ENCODE measurements around the gene SERBP1.
"Not testable (repeated sequence)": the region's sequence is repeated elsewhere in the genome, so short reads cannot be mapped to it uniquely, and the experiment has no call there.

The SERBP1 gene

DNA sequence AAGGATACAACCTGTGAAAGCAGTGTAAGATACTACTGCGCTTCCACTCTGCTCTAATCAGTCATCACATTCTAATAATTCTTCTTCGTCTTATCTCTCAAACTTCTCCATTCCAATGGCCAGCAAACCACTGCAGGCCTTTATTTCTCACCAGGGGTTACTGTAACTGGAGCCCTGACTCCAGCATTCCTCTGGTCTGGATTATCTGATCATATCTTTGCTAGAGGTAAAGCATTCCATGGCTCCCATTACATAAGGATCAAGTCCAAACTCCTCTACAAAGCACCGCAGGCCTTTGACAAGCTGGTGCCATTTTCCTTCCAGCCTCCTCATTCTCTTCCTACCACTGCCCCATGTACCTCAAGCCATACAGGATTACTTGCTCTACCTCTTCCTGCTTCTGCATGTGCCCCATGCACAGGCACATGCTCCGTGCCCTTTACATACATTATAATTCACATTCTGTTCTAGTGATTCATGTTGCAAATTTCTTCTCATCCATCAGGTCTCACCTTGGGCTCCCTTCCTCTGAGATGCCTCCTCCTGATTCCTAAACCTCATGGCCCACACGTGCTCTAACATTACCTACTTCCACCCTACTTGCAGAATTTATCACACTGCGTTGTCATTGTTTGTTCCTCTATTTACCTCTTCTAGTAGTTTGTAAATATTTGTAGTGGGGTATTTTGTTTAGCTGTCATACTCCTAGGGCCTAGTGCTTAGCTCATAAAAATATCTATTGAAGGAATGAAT lies 9.3 kb upstream of the SERBP1 start:
- DNase-seq, result no peak

DNA sequence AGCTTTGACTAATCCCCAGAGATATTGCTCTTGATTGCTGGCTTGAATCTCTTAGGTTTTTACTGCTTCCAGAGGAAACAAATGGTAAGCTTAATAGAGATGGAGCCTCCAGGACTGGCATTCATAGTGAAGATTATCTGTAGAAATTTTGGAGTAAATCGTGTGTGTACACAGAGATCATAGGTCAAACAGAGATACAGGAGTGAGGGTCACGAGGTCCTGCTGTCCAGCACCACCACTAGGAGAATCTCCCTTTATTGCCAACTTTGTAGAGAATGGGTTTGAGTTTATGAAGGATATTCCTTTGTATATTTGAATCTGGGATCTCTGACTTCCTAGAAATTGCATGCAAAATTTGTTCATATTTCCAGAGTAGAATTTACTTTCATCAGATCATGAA lies 7.8 kb upstream of the SERBP1 start:
- no peak for DNase-seq

DNA sequence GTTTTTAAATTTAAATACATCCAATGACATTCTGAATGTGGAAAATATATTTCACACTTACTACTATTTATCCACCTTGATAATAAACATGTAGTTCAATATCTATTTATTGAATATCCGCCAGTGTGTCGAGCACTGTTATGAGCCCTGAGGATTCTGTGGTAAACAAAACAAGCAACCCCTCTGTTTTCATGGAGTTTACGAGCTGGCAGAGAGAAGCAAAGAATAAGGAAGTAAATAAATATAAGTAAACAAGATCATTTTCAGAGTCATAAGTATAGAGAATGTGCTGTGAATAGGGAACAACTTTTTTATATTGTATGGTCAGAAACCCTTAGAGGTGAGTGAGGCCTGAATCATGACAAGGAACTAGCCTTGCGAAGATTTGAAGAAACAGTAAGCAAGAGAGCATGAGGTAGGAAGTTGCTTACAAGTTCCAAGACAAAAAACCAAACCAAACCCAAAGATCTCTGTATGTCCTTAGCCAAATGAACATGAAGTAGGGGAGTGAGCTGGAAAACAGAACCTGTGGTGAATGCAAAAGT lies 6.4 kb upstream of the SERBP1 start:
- DNase-seq, result no peak

DNA sequence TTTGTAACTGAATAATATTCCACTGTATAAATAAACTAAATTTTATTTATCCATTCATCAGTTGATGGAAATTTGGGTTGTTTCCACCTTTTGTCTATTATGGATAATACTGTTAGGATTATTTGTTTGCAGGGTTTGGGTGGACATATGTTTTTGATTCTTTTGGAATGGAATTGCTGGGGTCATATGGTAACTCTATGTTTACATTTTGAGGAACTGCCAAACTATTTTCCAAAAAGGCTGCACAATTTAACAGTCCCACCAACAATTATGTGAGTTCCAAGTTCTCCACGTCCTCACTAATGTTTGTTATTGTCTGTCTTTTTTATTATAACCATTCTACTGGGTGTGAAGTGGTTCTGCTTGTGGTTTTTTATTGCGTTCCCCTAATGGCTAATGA lies 4.3 kb upstream of the SERBP1 start:
- DNase-seq, result no peak

DNA sequence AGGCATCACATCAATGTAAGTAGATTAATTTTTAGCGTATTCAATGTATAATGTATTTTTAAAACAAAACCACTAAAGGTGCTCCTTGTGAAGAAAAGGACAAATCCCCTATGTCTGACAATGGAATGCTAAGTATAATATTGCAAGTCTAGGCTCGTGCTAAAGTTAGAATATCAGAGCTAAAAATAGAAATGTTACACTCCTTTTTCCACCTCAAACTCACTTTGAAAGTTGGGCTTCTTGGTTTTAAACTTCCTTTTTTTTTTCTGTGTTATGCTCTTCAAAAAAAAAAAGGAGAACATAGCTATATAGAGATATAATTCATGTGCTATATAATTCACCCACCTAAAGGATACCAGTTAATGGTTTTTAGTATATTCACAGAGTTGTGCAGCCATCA lies 3.6 kb upstream of the SERBP1 start:
- no peak for DNase-seq

DNA sequence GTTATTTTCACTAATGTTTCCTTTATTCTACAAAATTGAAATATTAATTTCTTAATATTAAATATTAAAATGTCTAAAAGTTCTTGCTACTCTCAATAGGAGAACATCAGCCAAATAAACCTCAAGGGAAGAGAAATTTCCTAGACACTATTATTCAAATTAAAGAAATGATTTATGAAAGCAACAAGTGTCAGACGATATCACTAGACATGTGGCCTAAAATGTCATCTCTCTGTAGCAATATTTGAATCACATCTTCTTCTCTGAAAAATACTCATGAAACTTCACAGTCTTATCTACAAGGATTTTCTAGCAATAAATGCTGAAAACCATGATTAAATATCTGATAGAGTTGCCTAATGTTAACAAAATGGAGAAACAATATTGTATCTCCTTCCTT lies 2.5 kb upstream of the SERBP1 start:
- DNase-seq, result no peak

DNA sequence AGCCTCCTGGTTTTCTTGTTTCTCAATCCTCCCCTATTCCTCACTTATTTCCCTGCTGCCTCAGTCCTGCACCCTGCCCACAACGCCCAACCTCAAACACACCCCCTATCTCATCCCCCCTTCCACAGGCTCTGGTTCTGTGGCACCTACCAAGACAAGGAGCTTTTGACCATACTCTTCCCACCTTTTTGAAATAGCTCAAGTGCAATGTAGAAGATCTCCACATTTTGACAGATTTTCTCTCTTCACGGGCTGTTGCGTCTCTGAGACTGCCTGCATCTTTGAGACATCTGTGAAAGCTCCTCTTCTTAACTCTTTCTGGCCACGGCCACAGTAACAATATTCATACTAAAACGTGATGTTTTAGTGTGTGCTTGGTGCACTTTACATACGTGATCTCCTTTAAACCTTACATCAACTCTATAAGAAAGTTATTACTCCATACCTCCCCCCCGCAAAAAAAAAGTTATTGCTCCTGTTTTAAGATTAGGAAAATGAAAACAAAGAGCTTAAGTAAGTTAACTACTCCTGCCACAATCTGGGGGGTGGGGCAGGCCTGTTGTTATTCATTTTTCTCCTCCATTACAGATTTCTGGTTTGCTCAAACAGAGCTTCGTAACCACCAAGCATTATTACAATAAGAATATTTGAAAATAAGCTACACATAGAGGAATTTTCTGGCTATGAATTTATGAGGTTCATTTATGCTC lies 1.8 kb upstream of the SERBP1 start:
- DNase-seq, result no peak

DNA sequence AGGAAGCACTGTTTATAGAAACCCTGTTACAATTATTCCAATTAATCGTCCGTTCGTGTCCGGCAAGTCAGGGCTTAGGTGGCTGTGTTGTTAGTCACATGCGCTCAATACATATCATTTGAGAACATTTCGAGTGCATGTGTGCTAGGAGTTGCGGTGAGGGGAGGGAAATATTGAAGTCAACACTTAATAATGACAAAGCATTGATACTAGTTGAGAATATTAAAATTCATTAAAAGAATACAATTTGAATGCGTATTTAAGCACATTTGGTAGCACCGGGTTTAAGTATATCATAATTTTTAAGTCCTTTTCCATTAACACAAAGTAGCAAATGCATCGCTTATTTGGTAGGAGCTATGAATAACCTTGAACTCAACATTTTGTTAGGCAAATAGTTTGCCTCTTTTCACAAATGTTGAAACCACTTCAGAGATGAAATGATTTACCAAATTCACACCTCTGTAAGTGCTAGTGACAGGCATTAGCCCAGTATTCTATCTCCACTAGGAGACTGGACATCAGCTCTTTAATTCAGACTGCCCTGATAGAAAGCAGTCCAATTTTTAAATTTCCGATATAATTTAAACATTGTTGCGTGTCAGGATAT lies 1.1 kb upstream of the SERBP1 start:
- no peak for DNase-seq

DNA sequence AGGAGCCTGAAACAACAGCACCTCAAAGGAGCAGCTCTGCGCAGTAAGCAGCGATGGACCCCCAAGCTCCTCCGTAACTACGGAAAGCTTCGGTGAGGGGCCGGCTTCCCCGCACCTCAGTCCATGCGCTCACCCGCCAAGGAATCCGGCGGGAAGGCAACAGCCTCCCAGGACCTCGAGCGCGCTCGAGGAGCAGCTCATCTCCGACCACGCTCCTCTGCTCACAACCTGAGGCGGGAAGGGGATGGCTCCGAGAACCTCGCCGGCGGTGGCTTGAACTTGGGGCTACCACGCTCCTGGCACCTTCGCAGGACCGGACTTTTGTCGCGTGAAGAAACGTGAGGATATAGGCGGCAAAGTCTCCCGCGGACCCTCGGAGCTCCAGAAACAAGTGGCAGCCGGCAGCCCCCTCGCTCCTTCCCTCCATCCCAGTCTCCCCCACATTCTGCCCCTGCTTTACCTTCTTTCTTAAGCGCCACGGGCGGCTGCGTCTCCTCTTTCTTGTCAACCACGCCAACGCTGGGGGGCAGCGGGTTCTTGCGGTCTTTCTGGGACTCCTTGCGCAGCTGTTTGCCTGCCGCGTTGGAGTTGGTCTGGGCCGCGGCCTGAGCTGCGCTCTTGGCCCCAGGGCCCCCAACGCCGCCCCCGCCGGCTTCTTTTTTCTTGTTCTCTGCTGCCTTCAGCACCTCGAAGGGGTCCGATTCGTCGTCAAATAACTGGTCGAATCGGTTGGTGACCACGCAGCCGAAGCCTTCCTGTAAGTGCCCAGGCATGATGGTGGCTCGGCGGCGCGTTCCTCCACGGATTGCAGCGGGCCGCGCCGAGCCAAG lies 459 bp downstream of the SERBP1 start:
- peak; percentile 24 to 39 for DNase-seq

DNA sequence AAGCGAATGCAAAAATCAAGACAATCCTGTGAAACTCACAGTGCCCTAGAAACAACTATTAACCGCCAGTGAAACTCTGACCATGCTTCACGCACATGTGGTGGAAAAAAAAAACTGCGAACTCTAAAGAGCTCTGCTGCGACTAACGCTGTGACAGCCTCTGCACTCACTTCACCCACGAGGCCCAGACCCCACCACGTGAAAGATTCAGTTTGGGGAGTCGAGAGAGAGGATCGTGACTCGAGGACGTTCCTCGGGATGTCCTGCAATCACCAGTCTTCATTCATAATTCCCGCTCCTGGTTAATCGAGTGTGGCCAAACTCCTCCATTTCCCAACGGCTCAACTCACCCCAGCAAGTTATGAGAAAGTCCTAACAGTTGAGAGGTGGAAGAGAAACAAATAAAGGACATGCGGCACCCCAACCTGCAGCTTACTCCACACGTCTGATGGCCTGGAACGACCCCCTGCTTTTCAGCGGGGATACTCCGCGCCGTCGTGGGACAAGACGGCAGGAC lies 1.1 kb downstream of the SERBP1 start:
- DNase-seq, result peak; percentile 49 to 74

DNA sequence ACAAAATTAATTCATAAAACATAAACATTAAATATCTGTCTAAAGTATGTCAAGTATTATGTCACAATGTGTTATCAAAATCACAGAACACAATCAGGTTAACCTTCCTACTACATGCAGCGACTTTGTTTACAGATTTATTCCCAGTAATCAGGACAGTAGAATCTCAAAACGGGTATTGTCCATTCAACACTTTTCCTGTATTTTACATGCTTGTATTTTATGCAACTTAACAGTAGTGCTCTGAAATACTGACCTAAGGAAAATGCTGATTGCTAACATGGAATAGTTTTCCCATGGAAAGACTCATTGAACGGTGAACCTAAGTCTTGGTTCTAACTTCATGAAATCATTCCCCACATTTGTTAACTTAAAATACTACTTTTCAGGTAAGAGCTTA lies 2.3 kb downstream of the SERBP1 start:
- DNase-seq, result no peak

DNA sequence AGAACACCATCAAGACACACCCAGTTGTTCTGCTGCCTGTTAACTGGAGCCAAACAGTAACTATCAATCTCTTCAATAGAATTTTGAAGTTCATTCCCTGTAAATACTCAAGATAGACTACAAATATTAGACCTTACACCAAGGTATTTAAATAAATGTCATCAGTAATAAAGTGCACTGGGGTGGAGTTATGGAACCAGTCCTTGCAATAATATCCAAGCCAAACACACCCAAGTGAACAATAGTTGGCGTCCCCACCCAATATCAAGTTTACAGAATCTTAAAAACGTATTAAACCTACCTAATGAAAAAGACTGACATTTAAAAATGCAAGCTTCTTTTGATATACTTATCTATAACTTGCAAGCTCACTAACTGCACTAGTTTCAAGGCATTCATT lies 2.7 kb downstream of the SERBP1 start:
- no peak for DNase-seq

DNA sequence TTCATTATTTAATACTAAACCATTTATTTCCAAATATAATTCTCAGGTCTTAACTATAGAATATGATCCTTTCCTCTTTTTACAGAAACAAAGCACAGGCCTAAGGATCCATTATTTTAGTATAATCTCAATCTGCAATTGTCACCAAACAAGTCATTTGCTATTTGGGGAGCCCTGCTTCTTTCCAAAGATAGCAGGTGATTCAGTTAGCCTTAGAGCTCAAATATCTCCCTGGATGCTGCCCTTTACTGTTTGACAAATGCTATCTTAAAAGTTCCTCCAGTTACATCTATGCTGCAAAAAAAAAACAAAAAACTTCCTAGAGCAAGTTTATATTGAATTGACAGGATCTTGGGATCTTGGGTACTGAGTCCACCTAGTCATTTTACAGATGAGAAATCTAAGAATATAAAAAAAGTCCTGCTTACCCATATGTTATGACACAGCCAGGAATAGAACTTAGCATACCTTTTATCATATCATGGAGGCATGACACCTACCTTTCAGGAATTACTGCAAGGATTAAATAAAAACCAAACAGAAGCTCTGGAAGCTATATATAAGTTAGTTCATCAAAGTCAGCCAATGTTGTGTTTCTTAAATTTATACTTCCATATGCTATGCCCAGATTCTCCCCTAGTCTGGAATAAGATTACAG lies 9.2 kb downstream of the SERBP1 start:
- DNase-seq, result no peak

DNA sequence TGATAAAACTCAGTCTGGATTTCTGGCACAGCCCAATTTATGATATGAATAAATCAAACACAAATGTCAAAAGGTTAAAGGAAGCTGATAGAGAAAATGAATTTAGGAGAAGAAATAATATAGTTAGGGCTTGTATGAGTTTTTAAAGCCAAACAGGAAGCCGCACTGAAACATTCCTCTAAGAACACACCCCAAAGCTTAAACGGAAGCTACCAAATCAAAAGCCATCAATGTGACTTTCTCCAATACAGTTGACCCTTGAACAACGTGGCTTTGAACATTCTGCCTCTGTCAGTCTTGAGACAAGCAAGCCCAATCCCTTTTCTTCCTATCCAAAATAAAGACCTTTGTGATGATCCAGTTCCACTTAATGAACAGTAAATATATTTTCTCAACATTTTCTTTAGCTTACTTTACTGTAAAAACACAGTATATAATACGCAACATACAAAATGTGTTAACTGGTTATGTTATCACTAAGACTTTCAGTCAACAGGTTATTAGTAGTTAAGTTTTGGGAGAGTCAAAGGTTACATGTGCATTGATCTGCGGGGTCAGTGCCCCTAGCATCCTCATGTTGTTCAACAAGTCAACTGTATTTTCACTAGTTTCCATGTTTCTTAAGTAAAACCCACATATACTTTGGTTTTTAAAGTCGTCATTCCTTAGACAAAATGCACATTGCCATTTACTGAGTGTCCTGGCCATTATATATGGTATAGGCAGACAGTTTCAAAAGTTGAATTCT lies 11.2 kb downstream of the SERBP1 start:
- no peak for DNase-seq

DNA sequence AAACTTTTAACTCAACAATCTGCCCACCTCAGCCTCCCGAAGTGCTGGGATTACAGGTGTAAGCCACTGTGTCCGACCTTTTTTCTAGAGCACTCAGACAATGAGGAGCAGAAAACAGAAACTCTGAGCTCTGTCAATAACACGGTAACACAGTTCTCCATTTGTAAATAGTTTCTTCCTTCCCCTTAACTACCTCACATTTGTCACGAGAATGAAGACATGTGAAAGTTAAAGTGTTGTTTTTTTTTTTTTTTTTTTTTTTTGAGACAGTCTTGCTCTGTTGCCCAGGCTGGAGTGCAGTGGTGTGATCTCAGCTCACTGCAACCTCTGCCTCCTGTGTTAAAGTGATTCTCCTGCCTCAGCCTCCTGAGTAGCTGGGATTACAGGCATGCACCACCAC lies 12.5 kb downstream of the SERBP1 start:
- DNase-seq, result not testable (repeated sequence)

DNA sequence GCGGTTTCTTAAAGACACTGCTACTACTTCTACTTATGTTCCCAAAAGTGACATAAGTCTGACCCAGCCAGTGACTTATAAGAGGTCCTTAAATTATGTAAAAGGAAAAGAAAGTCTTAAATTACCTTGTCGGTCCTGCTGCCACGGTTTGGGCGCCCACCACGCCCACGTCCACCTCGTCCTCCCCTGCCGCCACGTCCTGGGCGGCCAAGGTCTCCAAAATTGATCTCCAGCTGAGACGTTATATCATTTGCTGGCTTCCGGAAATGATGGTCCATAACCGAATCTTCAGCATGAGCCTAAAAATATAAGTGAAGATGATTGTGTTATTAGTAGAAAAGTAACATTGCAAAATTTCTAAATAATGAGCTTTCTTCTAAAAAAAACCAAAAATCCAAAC lies 15.2 kb downstream of the SERBP1 start:
- DNase-seq, result no peak

DNA sequence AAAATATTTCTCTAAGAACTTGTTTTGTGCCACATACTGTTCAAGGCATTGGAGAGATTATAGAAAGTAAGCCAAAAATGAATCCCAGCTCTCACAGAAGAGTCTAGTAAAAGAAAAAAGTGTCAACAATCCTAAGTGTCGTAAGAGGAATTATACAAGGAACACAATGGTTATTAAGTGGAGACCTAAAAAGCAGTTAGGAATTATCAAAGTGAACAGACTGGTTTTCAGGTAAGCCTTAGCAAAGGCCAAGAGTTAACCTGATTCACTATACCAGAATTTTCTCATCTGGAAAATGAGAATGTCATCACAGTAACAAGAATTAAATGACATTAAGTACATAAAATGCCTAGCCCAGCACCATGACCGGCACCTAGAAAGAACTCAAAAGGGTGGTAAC lies 15.6 kb downstream of the SERBP1 start:
- DNase-seq, result no peak

DNA sequence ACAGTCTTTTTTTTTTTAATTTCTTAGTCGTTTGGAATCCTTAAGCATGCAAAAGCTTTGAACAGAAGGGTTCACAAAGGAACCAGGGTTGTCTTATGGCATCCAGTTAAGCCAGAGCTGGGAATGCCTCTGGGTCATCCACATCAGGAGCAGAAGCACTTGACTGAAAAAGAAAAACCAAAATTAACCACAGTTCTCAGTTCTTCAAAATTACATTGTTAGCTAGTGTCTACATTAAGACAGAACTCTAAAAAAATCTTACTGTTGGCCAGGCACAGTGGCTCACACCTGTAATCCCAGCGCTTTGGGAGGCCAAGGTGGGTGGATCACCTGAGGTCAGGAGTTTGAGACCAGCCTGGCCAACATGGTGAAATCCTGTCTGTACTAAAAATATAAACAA lies 17.1 kb downstream of the SERBP1 start:
- not testable (repeated sequence) for DNase-seq

DNA sequence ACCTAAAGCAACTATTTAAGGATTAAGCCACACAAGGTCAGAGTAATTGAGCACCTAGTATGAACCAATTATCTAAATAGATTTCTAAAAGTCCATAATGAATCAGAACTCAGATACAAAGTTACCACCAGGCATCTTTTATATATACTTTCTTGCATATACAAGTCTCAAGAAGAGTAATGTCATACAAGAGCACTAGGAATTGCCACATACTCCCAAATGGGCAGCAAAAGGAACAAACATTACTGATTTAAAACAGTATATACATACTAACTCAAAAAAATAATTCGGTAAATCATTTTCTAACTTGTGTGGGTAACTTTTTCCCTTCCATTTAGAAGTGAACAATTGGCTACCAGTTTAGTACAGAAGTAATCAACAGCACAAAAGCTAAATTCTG lies 22.1 kb downstream of the SERBP1 start:
- no peak for DNase-seq

DNA sequence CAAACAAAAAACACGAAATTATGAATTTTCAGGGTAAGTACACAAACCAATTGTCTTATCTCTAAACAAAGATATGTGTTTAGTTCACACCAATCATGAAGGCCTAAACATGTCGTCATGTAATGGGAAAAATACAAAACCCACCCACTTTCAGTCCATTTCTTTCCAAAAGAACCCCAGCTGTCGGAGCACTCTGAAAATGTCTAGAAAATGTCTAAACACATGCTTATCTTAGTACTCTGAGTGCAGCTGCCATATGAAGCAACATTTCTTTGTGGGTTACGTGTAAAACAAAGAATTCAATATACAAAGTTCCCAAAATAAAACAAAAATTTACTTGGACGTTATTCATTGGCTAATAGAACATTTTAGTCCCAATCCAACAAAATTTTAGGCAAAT lies 22.7 kb downstream of the SERBP1 start:
- no peak for DNase-seq

DNA sequence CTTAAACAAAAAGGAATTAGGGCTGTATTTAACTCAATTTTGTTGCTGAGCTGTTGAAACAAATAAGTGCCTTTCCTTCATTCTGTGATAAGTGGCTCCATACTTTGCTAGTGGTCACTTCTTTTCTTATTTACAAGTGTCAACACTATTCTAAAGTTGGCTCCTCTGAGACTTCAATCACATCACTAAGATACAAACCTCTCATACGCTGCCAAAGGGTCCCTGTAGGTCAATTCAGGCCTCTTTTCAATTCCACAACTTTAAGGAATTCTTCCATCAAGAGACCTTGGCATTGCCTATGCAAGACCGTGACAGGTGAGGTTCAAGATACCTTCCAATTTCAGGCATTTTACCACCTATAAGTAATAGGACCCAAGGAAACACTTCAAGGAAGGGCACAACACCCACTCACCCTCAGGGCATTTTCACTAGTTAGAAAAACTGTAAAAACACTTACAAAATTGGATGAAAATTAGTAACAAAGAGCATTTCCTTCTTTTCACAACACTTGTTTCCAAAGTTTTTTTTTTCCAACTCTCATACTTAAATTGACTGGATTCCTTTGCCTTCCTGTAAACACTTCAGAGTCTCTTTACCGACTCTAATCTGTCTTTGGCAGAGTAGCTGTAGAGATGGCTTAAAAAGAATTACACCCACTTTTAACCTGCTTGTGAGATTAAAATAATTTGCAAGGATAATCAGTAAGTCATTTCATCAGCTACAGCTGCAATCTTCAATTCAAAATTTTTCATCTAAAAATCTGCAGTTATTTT lies 24.5 kb downstream of the SERBP1 start:
- DNase-seq, result no peak
